ENCODE measurements around the gene TENM4. TPM values are rescaled to one million over a fixed set of nuclear protein-coding genes. Genes with fewer than 3 reads are reported as not detected.
"Not testable (repeated sequence)": the region's sequence is repeated elsewhere in the genome, so short reads cannot be mapped to it uniquely, and the experiment has no call there.

Gene TENM4
- polyA plus RNA-seq, 5 donors: 3.1 to 6.2 (median 3.7) TPM

DNA sequence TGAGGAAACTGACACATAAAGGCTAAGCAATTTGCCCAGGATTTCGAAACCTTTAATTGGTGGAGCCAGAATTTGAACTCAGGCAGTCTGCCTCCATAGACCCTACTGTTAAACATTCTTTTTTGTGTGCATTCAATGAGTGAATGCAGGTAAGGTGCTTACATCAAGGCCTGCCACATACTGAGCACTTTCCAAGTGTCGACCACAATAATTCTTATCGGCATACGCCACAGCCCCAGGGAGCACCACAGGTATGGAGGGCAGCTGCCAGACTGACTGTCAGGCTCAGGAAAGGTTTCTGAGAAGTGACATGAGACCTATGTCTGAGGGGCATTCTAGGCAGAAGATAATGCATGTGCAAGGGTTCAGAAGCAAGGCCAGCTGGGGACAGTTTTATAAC is 531.4 kb downstream of the TENM4 start:
- DNase-seq: no peak

DNA sequence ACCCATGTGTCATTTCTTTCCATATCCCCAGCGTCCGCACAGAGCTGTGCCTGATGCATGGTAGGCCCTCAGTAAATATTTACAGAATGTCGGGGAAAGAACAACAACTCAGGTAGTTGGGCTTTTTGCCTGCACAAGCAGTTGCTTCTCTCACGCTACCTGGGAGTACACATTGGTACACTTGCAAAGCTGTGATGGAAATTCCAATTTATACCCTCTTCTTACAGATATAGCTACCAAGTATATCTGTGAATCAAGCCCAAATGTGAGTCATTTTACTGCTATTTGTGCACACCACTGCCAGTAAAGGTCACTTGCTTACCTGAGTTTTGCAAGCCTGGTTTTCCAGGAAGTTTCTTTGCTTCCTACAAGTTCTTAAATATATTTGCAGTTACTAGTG is 533.2 kb downstream of the TENM4 start:
- no peak for DNase-seq

DNA sequence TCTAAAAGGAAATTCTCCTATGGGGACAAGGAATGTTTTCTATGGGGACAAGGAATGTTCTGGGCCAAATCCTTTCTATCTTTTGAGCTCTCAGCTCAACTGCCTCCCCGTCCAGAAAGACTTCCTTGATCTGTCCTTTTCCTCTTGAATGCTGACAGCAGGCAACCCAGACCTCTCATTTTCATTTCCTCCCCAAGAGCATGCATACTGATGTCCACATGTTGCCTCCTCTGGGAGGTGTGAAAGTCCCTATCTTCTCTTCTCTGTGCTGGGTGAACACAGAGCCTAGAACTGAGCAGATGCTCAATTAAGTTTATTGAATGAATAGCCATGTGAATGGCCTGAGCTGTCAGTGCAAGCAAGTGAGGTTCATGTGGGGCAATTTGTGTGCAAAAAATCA is 534.3 kb downstream of the TENM4 start:
- DNase-seq: no peak

DNA sequence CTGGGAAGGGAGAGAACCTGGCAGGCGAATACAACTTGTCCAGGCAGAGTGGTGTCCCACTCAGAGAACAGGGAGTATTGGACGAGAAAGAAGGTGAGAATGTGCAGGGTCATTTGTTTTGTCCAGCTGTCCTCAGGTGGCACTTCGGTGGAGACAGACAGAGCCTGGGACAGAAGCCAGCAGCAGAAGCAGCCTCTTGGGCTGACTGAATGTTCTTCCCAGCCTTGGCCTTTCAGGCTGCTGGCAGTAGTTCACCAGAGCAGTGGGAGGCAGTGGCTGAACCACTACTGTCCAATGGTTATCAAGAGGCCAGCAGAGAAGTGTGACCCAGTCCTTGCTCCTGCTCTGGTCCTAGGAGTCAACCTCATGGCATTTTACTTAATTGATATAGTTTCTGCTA is 535.1 kb downstream of the TENM4 start:
- DNase-seq: no peak

DNA sequence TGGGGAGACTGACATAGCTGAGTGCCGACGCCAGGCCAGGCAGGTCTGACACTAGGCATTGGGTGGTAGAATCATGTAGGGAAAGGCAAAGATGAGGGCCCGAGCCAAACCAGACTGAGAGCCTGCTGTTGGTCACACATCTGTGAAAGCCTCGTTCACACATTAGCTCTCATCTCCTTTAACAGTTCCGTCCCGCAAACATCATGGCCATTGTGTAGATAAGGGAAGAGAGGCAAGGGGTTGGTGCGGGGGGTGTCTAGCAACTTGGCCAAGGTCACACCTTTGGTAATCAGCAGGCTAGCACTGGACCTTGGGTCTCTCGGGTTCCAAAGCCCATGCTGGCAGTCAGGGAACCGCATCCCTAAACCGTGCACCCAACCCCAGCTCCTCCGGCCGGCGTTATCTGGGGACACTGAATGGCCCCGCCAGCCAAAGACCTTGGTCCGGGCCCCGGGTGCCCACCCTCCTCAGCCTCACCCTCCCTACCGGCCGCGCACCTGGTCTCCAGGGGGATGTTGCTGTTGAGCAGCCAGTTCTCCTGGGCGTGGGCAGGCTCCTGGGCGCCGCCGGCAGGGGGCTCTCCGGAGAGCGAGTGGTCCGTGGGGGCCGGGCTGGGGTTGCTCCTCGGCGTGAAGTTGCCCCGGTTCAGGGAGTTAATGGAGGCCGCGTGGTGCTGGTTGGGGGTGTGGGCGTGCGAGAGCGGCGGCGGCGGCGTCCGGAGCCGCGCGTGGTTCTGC is 537.9 kb downstream of the TENM4 start:
- no peak for DNase-seq

DNA sequence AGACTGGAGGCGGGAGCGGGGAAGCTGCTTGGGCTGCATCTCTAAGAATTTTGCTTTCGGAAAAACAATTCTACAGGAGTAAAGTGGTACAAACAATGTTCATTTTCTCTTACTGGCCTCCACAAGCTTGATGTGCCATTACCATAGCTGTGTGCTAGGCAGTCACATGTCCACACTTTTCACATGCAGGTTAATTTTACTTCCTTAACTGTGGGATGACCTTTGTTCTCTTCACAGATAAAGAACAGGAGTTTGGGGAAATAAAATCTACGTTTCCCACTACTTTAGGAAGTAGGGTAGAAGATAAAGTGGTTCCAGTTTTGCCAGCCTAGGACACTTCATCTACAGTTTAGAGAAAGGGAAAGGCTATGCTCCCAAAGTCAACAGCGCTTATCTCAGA is 539.0 kb downstream of the TENM4 start:
- DNase-seq: no peak

DNA sequence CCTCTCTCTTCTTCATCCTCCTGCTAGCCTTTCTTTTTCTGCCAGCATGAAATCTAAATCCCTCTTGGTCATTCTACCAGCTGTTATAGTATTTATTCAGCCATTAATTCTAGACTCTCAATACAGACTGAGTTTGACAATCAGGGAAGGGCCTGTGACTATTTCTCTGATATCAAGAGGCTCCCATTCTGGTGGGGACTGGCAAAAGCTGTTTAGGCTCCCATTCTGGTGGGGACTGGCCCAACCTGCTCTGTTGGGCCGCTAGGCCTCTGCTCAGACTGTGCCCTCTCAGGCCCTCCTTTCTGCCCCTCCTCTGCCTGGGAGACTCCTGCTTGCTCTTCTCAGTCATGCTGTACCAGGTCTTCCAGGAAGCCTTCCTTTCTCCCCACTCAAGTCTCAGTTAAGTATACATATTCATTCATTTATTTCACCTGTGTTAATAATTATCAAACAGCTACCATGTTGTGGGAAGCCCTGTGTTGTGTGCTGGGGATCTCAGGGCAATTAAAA is 542.5 kb downstream of the TENM4 start:
- DNase-seq: no peak

DNA sequence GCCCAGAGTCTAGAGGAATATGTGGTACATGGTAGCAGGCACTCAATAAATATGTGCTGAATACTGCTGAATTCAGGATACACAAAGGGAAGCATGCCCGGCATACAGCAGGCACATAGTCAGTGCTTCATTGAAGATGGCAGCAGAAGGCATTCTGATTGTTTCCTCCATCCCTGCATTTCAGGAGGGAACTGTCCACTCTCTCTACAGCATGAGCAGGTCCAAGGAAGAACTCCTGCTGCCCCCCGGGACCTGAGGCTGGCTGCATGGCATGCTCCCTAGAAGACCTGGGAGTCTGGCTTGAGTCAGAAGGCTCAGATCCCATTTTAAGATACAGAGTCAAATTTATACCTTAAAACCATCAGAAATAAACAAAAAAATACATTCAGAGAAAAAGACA is 546.8 kb downstream of the TENM4 start:
- DNase-seq: no peak

DNA sequence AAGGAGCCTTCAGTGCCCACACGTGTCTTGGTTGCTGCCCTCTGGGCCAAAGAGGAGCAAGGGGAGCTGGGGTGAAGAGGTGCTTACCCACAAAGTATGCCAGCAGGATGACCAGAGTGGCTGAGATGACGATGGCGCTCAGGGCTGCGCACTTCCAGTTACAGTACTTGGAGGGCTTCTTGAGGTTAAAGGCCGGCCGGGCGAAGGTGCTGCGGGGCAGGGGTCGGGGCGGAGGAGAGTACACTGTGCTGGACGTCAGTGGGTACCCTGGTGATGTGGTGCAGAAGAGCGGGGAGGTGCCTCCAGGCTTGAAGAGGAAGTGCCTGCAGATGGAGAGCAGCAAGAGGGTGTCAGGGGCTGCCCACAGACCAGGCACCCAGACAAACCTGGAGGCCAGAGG is 551.1 kb downstream of the TENM4 start:
- no peak for DNase-seq

DNA sequence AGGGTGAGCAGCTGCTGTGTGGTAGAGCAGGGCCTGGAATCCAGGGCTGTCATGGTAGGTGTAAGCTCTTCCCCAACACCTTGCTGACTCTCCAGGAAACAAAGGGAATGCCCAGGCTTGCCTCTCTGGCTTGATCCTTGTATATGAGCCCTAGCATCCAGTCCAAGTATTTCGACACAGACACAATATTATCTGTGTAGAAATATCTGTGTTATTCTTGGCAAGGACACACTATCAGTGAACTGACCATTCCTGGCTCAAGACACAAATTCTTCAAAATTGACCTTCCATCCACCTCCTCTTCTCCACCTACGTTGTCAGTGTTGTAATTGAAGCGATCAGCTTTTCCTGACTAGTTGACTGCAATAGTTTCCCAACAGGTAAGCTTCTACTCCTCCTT is 554.2 kb downstream of the TENM4 start:
- DNase-seq: peak in 1 of 2 donors; percentile 16

DNA sequence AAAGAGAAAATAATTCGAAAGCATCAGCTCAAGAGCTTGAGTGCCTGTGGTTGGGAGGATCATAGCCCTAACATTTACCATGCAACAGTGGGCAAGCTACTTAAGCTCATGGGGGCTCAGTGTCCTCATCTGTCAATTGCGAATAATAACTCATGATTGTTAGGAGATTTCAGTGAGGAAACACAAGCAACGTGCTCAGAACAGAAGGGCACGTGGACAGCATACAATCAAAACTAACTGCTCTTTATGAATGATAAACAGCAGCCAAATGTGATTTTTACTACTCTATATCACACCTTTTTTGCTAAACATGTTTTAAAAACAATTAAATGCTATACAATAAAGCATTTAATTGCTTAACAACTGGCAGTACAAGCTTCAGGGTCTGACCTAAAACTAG is 556.1 kb downstream of the TENM4 start:
- no peak for DNase-seq

DNA sequence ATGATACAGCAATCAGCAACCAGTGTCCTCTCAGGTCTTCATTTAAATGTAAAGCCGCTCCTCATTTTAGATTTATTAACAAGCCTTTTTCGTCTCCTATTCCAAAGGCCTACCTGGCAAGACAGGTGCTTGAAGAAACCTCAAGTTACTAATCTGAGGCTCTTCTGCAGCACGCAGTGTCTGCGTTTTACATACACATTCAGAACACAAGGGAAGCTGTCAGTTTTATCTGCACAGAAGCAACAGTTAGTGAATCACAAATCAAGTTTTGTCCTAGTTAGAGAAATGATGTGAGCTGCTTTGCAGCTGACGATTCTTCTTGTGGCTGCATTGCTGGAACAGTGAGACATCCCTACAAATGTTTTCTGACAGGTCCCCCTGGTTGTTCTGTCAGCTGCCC is 557.3 kb downstream of the TENM4 start:
- DNase-seq: no peak

DNA sequence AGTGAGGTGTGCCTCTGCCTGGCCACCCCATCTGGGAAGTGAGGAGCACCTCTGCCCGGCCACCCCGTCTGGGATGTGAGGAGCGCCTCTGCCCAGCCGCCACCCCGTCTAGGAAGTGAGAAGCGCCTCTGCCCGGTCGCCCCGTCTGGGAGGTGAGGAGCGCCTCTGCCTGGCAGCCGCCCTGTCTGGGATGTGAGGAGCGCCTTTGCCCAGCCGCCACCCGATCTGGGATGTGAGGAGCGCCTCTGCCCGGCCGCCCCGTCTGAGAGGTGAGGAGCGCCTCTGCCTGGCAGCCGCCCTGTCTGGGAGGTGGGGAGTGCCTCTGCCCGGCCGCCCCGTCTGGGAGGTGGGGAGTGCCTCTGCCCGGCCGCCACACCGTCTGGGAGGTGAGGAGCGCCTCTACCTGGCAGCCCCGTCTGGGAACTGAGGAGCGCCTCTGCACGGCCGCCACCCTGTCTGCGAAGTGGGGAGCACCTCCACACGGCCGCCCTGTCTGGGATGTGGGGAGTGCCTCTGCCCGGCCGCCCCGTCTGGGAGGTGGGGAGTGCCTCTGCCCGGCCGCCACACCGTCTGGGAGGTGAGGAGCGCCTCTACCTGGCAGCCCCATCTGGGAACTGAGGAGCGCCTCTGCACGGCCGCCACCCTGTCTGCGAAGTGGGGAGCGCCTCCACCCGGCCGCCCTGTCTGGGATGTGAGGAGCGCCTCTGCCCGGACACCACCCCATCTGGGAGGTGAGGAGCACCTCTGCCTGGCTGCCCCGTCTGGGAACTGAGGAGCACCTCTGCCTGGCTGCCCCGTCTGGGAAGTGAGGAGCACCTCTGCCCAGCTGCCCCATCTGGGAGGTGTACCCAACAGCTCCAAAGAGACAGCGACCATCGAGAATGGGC is 561.5 kb downstream of the TENM4 start:
- DNase-seq: not testable (repeated sequence)

DNA sequence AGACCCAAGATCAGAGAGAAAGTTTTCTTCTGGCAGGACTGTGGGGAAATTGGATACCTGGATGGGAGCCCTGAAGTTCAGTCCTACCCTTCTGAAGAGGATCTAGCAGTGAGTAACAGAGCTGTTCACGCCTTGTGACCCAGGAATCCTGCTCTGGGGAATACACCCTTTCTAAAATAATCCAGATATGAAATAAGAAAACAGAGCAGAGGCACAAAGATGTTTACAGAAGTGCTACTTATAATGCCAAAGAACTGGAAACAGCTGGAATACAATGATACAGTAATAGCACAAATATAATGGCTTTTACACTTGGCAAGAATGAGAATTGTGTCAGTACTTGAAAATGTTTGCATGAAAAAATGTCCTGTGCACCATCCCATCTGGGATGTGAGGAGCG is 562.2 kb downstream of the TENM4 start:
- DNase-seq: no peak

DNA sequence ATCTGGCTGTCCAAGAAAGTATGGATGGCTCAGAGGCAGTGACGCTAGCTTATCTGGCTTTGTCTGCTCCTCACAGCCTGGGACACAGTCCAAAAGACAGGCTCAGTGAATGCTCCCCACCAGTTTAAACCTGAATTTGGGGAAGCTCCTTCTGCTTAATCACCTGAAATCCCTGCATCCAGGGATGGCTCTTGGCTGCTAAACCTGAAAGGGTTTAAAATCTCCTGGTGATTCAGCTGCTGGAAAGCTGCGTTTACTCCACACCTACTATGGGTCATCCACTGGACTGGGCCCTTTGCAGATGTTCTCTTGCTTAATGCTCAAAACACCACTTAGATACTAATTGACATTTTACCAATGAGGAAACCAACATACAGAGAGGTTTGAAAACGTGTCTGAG is 564.2 kb downstream of the TENM4 start:
- DNase-seq: no peak

DNA sequence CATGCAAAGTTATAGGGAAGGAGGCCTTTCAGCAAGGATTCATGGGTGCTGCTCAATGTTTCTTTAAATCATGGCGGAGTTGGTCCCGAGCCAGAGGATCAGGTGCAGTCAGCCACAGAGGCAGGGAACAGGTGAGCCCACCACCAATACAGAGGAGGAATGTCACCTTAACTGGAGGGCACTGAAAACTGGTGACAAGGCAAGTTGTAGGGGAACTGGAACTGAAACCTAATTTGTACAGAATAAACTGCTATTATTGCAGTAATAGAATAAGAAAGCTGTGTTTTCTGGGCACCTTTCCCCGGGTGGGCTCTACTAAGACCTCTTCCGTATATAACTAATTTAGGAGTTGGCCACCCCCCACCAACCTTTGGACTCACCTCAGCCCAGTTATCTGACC is 570.2 kb downstream of the TENM4 start:
- no peak for DNase-seq

DNA sequence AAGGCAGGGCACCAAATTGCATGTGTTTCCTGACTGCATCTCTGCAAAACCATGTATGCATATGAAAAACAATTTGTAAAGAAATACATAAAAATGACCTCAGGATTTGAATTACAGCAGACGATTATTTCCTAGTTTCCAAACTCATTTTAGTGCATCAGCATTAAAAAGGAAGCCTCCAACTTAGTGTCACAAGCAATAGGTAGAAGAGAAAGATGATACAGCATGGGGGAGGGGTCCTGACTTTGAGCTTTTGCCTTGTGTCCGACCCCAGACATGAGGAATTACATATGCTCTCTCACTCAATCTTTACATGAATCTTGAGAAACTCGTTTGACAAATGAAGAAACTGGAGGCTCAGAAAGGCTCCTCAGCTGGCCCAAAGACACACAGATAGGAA is 571.5 kb downstream of the TENM4 start:
- DNase-seq: no peak

DNA sequence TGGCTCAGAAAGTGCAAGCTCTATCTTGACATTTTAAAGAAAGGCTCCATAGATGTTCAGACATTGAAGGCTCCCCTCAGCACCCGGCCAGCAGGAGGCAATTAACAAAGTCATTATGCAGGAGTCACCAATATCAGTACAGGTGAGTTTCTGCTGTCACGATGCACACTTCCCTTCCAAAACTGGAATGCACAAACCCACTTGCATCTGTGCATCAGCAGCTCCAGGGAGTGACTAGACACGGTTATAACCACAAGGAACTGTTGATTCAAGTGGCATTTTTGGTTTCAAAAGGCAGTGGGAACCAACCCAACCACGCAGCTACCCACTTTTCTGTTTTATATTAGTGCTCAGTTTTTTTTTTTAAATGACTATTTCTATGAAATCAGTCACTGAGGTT is 572.3 kb downstream of the TENM4 start:
- DNase-seq: no peak

DNA sequence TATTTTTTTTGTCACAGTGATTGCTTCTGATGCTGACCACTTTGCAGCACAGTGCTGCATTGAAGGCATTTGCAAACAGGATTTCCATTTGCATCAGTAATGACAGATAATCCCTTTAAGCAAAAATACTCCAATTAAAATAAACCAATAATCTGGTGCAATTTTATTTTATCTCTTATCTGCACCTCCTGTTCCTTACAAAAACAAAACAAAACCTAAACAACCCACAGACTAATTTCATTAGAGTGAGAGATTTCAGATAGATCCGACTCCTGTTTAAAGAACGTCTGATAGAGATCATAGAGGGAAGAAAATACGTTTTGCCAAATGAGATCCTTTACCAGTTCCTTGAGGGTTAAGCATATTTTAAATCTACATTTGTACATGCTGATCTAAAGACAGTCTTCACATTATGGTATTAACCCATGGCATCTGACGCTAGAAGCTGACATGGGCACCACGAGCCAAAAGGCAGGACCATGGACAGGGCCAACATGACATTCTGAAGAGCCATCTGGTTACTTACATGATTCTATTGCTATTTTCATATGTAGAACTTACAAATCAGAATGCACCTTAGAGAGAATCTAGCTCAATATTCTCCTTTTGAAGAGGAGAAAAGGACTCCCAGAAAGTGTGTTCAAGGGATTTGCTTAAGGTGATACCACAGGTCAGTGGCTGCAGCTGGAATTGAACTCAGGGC is 580.0 kb downstream of the TENM4 start:
- DNase-seq: peak; percentile 32 to 48

DNA sequence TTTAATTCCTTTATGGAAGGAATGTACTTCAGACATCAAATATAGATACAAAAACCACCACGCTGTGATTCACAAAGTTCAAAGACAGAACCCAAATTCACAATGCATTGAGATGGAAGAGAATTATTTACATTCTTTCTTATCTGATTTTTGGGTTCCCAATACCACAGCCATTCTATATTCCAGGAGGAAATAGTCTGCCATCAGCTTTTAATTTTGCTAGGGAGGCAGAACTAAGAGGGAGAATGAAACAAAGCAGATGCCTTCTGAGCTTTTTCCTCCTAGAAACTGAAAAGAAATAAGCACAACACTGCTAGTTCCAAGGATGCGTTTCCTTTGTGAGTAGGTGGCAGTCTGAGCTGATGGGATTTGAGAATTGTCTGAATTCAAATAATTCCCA is 583.1 kb downstream of the TENM4 start:
- DNase-seq: peak; percentile 69 to 73

DNA sequence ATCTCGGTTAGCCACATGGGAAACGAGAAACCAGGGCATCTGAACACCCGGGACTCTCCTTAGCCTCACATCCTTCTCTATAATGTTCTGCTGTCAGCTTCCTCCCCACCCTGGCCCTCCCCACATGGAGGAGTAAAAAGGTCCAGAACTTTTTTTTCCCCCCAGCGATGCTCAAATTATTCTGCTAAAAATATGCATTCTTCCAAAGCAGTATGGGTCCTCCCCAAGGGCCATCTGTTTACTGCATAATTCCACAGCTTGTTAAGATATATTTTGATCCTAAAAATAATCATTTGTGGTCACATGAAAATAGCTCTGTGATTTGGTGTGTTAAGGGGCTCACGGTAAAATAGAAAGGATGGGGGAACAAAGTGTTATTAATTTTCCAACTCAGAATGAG is 584.6 kb downstream of the TENM4 start:
- DNase-seq: no peak

DNA sequence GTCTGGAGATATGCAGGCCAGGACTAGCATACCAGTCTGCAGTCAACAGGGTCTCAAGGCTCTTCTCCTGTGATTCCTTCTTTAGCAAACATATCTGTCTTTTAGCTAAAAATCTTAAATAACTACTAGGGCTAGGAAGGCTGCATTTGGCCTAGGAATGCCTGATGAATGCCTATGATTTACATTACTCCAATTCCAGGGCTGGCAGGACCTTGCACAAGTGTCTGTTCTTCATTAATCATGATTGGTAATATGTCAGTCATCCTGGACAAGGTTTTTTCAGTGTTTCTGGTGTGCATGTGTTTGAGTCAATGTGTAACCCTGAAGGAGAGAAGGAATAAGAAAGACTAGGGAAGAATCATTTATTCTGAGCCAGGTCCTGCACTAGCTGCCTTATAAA is 585.7 kb downstream of the TENM4 start:
- DNase-seq: no peak

DNA sequence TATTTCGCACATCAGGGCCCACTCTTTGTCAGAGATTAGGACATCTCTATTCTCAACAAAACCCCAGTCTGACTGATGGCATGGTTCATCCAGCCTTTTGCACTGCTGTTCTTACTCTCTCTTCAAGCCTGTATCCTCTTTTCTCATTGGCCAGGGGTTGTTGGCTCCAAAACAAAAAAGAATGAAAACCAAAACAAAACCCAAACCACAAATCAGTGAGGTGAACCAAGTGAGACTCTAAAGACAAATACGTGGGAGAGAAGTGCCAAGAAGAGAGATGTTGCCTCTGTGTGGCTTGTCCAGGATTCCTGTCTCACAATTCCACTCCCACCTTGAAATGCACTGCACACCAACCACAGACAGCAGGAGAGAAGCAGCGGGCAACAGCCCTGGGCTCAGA is 587.3 kb downstream of the TENM4 start:
- no peak for DNase-seq

All from right lung (tissue), 5 donors.